Bone marrow (tissue), 2 donors: ENCODE results near the gene KDM3B.
"Not testable (repeated sequence)": the region's sequence is repeated elsewhere in the genome, so short reads cannot be mapped to it uniquely, and the experiment has no call there.

Experiments
- DNase-seq, 2 donors: peaks; one replicate each; lab custom pipeline; 2025; lab: John Stamatoyannopoulos, UW

Gene KDM3B

DNA sequence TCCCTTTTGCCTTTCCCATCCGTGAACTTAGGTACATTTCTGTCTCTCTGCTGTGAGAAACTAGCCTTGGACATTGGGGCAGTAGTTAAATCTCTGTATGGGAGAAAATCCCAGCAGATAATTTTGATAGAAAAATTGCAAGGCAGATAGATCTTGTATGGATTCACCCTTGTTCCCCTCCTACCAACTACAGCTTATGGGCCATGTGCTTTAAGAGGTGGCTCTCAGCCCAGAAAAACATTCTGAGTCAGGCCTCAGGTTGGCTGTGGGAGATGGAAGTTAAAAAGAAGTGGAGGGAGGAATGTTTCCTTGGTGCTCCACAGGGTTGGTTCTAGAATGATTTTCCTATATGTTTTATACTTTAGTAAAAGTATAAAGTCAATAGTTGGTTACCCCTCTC lies 1.4 kb upstream of the KDM3B start:
- no peak for DNase-seq

DNA sequence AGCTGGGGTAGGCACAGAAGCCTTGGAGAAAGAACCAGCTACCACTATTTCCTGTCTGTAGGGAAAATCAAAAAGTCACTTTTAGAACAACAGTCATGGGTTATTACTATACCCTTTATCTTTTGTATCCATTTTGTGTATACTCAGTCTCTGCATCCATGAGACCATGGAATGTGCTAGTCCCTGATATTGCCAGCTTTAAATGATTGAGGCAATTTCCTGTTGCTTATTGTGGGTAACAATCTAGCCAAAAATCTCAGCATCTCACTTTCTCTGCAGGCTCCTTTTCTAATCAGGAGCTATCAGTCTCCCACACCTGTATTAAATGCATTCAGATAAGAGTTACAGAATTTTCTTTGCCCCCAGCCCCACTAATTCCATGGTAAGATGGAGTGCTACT lies 968 bp upstream of the KDM3B start:
- no peak for DNase-seq

DNA sequence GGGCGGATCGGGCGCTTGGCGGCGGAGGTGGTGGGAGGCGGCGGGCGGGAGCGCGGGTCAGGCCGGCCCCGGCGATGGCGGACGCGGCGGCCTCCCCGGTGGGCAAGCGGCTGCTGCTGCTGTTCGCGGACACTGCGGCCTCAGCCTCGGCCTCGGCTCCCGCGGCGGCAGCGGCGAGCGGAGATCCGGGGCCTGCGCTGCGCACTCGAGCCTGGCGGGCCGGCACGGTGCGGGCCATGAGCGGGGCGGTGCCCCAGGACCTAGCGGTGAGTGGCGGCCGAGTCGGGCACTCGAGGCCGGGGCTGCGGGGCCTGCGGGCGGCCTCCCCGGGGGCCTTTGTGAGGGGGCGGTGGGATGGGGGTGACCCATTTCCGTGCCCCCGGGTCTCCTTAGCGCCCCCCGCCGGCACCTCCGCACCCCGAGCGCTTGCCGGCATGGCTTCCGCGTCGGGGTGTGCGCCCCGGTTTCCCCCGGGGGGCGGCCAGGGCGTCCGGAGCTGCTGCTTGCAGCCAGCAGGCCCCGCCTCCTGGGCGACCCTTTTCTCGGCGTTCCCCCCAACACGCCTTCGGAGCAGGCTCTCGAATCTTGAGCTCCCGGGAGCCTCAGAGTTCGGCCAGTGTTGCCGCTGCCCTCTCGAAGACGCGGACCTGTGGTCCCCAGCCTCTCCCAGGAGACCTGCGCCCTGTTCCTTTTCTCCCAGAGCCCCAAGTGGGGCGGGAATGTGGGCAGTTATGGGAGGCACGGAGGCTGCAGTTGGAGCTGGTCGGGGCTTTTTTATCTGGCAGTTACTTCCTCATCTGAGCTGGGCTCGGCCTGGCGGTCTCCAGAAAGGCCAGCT lies 456 bp downstream of the KDM3B start:
- peak; percentile 54 to 78 for DNase-seq

DNA sequence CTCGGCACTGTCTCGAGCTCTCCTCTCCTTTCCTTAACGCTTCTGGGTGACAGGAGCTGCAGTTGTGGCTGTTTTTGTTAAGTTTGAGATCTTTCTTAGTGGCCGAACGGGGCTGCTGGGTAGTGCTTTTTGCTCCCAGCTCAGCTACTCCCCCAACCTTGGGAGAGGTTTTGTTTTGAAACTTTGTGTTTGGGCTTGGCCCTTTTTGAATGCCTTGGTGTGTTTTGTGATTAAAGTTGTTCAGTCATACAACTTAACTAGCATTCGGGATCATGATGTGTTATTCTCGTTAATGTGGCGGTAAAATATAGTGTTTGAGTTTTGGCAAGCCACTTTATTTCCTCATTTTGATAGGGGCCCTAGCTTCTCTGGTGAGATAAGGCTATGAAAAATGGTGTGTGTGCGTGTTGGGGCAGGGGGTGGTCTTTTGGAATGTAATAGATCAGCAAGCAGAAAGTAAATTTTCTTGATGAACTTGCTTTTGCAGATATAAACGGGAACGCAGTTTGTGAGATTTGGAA lies 1.1 kb downstream of the KDM3B start:
- DNase-seq = no peak

DNA sequence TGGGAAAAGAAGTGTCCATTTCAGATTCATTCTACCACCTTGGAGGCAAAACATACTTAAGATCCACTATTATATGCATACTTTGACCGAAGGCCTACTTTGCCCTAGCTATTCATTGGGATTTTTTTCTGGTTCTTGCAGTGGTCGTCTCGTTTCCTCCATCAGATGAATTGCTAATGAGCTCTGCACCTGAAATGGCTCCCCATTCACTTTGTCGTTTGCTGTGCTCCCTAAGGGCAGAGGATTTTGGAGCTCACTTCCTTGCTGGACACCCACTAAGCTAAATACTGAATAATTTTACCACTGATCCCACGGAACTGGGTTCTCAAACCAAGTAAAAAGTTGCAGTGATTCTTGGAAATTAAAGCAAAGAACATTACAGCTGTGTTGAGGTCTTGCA lies 1.9 kb downstream of the KDM3B start:
- DNase-seq = no peak

DNA sequence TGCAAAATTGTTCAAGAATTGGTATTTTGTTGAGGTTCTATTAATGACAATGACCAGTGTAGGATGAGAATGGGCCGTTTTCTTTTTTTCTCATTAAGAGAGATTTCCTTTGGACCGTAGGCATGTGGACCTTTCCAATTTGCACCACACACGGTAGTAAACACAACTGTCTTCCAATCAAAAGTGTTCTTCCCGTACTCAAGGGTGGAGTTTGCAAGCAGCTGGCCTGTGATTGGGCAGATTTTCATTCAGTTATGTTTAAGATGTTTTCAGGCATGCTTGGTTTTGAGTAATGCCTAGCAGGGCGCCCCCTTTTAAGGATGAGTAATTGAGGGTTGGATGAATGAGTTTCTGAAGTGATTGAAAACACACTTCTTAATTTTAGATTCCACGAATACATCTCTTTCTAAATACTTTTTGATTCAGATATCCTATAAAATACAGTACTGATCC lies 2.5 kb downstream of the KDM3B start:
- peak in 1 of 2 donors; percentile 44 for DNase-seq

DNA sequence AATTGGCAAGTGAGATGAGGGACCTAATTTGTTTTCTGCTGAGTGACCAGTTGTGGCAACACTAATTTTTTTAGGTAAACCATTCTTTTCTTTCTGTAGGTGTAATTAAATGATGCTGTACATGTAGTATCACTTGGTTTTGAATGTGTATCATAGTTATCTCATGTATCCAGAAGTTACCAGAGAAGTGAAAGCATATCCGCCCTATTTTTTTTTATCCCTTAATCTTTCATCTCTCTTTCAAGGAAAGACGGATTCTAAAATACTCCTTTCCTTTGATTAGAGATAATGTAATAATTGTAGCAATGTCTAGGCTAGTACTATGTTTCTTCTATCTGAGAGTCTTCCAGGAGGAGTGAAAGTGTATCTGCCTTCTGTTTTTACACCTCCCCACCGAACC lies 7.1 kb downstream of the KDM3B start:
- DNase-seq = no peak

DNA sequence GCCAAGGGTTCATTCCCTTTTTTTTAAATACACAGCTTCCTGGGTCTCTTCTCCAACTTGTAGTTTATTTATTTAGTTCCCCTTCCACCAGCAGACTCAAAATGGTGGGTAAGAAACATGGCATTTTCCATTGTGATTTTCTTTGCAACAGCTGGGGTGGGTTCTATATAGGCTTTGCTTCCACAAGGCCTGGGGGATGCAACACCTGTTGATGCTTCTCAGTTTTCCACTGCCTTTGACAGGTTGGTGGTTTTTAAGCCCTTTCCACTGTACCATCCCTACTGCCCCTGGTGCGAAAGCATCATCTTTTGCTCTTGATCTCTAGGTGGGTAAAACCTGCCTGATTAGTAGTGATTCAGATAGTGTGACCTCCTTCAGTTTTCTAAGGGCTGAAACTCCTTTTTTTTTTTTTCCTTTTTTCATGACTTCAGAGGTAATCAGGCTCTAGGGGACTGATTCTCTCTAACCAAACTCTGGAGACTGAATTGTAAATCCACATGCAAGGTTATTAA lies 8.5 kb downstream of the KDM3B start:
- DNase-seq = no peak

DNA sequence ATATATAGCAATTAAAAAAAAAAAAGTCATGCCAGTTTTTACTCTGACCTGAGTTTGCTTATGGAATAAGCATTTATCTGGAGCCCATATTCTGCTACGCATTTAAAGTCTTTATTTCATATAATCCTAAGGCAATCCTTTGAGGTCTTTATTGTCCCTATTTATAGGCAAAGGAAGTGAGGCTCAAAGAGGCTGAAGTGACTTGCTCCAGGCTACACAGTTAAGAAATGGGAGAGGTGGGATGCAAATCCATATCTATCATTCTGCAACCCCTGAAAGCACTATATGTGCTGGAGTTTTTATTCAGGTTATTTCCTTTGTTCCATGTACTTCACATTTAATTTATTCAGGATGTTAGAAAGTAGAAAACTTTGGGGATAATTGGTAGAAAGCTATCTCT lies 12.1 kb downstream of the KDM3B start:
- DNase-seq = no peak

DNA sequence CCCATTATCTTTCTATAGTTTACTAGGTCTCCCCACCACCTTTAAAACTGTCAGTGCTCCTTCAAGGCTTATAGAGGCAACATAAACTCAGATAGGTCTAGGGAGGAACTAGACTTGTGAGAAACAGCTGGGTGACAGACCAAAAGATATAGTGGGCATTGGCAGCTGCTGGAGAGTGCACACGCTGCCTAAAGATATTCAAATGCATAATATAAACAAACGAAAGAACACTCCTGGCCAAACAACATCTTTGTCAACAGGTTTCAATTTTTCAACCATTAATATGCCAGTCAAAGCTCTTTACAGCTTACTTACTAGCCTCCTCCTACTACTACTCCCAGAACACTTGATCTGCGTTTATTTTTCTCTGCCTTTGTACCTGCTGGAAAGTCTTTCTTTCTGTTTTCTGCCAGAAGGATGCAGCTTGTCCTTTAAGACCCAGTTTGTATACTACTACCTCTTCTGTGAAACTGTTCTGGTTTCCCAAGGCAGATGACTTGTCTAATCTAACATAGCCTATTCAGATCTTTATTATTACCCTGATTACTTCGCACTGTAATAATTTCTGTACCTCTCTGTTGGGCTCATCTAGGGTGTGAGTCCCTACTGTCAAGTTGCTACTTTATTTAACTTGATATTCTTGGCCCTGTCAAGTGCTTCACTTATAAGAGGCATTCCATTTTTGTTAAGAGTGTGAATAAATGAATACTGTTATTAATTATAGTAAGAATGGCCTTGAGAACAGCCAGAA lies 14.3 kb downstream of the KDM3B start:
- no peak for DNase-seq

DNA sequence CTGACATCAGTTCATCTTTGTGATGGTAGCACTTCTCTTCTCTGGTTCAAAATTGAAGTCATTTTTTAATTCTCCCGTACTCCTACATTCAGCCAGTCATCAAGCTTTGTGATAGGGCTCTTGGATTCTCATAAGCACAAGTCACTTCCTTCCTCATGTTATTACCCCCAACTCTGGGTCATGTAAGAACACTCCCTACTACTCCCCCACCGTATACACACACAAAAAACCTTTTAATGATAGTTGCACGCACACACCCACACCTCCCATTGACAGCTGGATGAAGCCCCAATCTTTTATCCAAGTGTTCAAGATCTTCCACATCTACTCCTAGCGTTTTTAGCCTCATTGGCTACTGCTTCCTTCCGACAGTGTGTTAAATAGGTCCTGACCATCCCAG lies 16.8 kb downstream of the KDM3B start:
- DNase-seq = peak; percentile 11 to 47

DNA sequence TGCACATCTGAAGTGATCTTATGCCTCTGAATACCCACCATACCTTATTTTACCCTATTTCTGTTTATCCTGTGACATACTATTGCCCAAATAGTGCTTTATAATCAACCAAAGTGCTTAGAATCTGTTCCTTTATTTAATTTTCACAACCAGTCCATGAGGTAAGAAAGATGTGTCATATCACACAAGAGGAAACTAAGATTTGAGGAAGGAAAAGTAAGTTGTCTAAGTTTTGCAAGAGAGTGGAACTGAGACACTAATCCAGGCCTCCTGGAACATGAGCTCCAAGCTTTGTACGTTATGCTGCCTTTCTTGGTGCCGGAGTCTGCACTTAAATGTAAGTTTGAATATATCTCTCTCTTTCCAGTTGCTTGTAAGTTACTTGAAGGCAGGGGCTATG lies 17.2 kb downstream of the KDM3B start:
- DNase-seq = peak in 1 of 2 donors; percentile 57

DNA sequence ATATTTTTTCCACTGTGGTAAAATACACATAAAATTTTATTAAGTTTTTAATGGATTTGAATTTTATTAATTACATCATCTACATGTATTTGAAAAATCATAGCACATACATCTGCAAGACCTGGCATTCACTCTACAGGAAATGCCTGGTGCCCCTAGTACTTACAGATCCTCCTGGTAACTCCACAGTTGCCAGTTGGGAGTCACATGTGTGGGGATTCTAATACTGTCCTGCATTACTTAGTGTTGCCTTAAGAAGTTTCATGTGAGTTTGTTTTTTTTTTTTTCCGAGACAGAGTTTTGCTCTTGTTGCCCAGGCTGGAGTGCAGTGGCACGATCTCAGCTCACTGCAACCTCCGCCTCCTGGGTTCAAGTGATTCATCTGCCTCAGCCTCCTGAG lies 18.1 kb downstream of the KDM3B start:
- DNase-seq = no peak

DNA sequence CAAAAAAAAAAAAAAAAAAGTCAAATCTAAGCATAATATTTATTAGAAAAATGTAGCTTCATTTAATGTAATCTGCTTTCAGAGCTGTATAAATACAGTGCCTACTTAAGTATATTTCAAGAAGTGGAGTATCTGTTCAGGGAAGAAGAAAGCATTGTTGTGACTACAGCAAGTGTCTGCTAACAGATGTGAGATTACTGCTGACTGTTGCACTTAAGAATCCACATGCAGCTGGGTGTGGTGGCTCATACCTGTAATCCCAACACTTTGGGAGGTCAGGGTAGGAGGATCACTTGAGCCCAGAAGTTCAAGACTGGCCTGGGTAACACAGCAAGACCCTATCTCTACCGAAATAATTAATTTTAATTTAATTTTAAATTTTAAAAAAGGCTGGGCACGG lies 19.0 kb downstream of the KDM3B start:
- DNase-seq = no peak

DNA sequence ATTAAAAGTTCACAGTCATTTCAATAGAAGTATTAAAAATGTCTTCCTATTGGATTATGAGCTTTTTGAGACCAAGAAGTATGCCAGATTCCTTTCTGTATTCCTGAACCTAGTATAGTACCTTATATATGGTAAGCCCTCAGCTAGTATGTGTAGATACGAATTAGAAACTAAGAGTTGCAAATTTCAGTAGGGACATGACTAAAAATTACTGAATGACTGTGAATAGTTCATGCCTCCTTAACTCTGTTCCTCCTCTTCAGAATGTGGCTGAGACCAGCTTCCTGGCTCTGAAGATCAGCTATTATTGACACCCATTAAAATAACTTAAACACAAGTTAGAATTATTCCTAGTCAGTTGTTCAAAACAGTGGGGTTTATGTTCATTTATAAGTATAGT lies 19.7 kb downstream of the KDM3B start:
- no peak for DNase-seq

DNA sequence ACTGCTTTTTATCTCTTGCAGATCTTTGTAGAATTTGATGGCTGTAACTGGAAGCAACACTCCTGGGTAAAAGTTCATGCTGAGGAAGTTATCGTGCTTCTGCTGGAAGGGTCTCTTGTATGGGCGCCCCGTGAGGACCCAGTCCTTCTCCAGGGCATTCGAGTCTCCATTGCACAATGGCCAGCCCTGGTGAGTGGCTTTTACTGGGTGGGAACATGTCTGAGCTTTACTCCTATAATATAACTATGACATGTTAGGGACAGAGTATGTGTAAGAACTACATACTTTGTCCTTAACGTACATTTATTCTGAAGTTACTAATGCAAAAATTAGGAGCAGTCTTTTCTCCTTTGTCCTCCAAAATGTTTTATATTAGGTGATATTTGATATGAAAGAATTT lies 20.2 kb downstream of the KDM3B start:
- DNase-seq = no peak

DNA sequence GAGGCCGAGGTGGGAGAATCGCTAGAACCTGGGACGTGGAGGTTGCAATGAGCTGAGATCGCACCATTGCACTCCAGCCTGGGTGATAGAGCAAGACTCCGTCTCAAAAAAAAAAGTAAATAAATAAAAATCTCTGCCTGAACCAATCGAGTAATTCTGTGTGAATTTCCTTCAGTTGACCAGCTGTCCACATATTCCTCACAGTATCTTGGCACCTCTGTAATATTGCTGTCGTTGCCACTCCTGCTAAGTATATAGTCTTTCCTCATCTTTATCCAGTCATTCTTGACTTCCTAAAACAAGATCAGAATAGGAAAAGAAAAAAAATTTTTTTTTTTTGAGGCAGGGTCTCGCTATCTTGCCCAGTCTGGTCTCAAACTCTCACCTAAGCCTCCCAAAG lies 29.9 kb downstream of the KDM3B start:
- DNase-seq = no peak

DNA sequence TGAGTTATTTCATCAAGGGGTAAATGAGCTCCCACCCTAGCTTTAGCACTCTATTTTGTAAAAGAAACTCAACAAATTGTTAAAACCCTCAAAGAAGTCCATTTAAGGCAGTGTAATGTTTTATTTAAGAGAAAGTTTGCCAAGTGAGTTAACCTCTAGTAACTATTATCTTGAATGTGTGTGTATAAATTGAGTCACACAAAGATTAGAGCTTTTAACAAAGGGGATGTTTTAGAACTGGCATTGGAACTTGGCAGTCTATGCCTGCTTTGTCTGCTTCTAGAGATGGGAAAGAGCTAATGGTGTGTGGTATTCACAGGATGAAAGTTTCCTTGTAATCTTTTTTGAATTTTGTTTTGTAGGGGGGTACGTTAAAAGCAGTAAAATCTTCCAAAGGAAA lies 33.2 kb downstream of the KDM3B start:
- DNase-seq = no peak

DNA sequence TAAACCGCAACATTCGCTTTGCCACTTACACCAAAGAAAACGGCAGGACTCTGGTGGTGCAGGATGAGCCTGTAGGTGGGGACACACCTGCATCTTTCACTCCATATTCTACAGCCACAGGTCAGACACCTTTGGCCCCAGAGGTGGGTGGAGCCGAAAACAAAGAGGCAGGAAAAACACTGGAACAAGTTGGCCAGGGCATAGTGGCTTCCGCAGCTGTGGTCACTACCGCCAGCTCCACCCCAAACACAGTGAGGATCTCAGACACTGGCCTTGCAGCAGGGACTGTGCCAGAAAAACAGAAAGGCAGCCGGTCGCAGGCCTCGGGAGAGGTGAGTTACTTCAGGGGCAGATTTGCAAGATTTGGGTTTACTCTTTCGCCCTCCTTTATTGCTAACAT lies 33.8 kb downstream of the KDM3B start:
- DNase-seq = no peak

DNA sequence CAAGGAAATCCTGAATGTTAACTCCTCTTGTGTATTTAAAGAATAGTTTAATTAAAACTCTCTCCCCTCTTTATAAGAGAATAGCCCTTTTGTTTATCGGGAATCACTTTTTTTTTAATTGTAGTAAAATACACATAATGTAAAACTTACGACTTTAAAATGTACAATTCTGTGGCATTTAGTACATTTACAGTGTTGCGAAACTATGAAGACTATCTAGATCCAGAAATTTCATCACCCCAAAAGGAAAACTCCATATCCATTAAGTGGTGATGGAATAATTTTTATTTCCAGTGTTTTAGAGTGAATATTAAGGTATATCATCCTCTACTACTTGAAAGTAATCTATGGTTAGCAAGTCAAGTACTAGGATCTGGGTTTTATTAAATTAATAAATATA lies 36.8 kb downstream of the KDM3B start:
- DNase-seq = no peak

DNA sequence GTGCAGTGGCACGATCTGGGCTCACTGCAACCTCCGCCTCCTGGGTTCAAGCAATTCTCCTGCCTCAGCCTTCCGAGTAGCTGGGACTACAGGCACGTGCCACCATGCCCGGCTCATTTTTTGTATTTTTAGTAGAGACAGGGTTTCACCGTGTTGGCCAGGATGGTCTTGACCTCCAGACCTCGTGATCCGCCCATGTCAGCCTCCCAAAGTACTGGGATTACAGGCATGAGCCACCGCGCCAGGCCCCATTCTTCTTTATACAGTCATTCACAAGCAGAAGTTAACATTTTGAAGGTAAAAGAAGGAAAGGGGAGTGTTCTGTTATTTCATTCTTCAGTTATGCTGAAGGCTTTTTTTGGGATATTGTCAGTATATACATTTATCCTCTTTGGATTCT lies 37.4 kb downstream of the KDM3B start:
- not testable (repeated sequence) for DNase-seq

DNA sequence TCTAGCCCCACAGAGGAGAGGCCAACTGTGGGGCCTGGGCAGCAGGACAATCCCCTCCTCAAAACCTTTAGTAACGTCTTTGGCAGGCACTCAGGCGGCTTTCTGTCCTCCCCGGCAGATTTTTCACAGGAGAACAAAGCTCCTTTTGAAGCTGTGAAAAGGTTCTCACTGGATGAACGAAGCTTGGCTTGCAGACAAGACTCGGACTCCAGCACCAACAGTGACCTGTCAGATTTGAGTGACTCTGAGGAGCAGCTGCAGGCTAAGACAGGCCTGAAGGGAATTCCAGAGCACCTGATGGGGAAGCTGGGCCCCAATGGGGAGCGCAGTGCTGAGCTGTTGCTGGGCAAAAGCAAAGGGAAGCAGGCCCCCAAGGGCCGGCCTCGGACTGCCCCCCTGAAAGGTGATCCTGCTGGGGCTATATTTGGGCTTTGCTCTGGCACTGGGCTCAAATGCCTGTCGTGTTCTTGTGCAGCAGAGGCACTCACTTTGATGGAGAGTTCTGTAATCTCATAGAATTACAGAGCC lies 39.4 kb downstream of the KDM3B start:
- no peak for DNase-seq

DNA sequence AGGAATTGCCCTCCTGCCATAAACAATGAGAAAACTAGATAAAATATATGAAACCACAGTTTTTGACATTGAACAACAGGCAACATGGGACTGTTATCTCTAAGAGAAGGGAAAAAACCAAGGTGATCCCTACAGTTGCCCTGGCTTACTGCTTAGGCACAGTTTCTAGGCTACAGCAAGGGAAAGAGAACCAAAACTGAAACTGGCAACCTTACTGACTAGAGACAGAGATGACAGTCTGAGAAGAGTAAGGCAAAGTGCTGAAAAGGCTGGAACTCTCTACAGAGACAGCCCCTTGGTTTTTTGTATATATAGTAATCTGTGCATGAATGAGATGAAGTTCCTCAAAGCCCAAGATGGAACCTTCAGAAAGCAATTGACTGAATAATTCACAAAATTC lies 50.2 kb downstream of the KDM3B start:
- no peak for DNase-seq
